T-helper 17 cell (primary cell): ENCODE measurements around the gene LIPM. TPM values are rescaled to one million over a fixed set of nuclear protein-coding genes. Genes with fewer than 3 reads are reported as not detected.
A peak's percentile ranks its signal among the peaks of the same experiment; 100 is the strongest.
"Not testable (repeated sequence)": the region's sequence is repeated elsewhere in the genome, so short reads cannot be mapped to it uniquely, and the experiment has no call there.

Experiments
- ATAC-seq: fragments of 150-1000 bp; cut with Tn5 transposase; 2 replicates; pipeline ENCODE4 v1.10.0; 2021; ENCODE audit warnings: mild to moderate bottlenecking, moderate library complexity
- DNase-seq, 3 donors: peaks; one replicate each; pipeline versions ENCODE4 v3.0.0 to v3.0.0-alpha.2; 2020 to 2021
- H3K9me3 ChIP-seq: one replicate; pipeline ENCODE4 v1.7.0; 2013; ENCODE audit warnings: low read length, mild to moderate bottlenecking; ENCODE audit not compliant: control insufficient read depth, poor library complexity, severe bottlenecking
- H3K27ac Mint-ChIP-seq: one replicate; pipeline ENCODE4 v1.8.0; 2022; ENCODE audit warnings: mild to moderate bottlenecking, moderate library complexity, mixed read lengths
- H3K27me3 Mint-ChIP-seq: one replicate; pipeline ENCODE4 v1.8.0; 2022; ENCODE audit warnings: mixed read lengths
- H3K36me3 Mint-ChIP-seq: one replicate; pipeline ENCODE4 v1.8.0; 2022; ENCODE audit warnings: low read depth, mixed read lengths
- H3K4me1 Mint-ChIP-seq: one replicate; pipeline ENCODE4 v1.8.0; 2022; ENCODE audit warnings: mild to moderate bottlenecking, mixed read lengths
- H3K4me3 Mint-ChIP-seq: one replicate; pipeline ENCODE4 v1.8.0; 2022; ENCODE audit warnings: mild to moderate bottlenecking, moderate library complexity, mixed read lengths
- total RNA-seq, 4 donors: library from RNA in 2 of 4; stranded (reverse) in 2 of 4; gene quantifications; one replicate each; pipeline ENCODE4 v1.2.3 and lab custom pipeline; 2022 to 2026

Gene LIPM
- total RNA-seq, 2 donors from 2014 or later = not detected

- DNase-seq = no peak
- H3K27ac Mint-ChIP-seq = no peak overlapping the region
- H3K4me3 Mint-ChIP-seq = no peak overlapping the region
- H3K27me3 Mint-ChIP-seq = no peaks in the 10 kb centered on the region
- ATAC-seq = peak; percentile 5
- H3K9me3 ChIP-seq = no peaks in the 10 kb centered on the region
- H3K4me1 Mint-ChIP-seq = peaks cover 20% of the 10 kb centered on the region
- H3K36me3 Mint-ChIP-seq = no peaks in the 10 kb centered on the region
Measured at GRCh38 chr10:88835910-88836221, 33.3 kb downstream of the LIPM start.

DNA sequence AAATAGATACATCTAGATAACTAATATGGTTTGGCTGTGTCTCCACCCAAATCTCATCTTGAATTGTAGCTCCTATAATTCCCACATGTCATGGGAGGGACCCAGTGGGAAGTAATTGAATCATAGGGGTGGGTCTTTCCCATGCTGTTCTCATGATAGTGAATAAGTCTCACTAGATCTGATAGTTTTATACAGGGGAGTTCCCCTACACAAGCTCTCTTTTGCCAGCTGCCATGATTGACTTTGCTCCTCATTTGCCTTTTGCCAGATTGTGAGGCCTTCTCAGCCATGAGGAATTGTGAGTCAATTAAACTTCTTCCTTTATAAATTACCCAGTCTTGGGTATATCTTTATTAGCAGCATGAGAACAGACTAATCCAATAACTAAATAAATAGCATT lies 35.1 kb downstream of the LIPM start:
- ATAC-seq, H3K27me3 Mint-ChIP-seq, DNase-seq, H3K27ac Mint-ChIP-seq, H3K9me3 ChIP-seq, H3K4me3 Mint-ChIP-seq, H3K36me3 Mint-ChIP-seq: not testable (repeated sequence)
- peaks cover 18% of the 10 kb centered on the region for H3K4me1 Mint-ChIP-seq

- Mint-ChIP-seq H3K27me3 (peaks cover 3% of the 10 kb centered on the region), H3K36me3 (no peaks in the 10 kb centered on the region), H3K4me1 (peaks cover 15% of the 10 kb centered on the region), H3K4me3 (no peak overlapping the region), H3K27ac (no peak overlapping the region)
- H3K9me3 ChIP-seq = no peaks in the 10 kb centered on the region
- ATAC-seq = no peak
- DNase-seq = no peak
Measured at GRCh38 chr10:88838766-88839350, 36.3 kb downstream of the LIPM start.

DNA sequence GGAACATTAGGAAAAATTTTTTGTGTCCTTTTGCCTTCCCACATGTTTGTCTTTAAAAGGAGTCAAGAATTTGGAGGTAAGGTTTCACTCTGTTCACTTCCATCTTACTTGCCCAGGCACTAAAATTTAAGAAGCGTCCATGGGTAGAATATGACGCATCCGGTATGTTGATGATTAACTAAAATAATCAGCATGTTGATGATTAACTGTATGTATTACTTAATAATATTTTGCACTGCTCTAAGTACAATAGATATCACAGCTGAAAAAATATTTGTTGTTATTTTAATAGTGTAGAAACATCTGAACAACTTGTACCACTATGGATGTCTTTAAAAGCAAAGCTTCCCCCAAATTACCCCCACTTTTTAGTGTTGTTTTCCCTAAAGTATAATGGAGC lies 37.6 kb downstream of the LIPM start:
- Mint-ChIP-seq H3K4me1 (peaks cover 14% of the 10 kb centered on the region), H3K27me3 (peaks cover 8% of the 10 kb centered on the region), H3K4me3 (no peak overlapping the region), H3K36me3 (peaks cover under 1% of the 10 kb centered on the region), H3K27ac (no peak overlapping the region)
- H3K9me3 ChIP-seq = no peaks in the 10 kb centered on the region
- no peak for DNase-seq
- no peak for ATAC-seq

- H3K4me3 Mint-ChIP-seq = no peak overlapping the region
- H3K27ac Mint-ChIP-seq = no peak overlapping the region
- ATAC-seq (no peak), DNase-seq (no peak)
- no peaks in the 10 kb centered on the region for H3K9me3 ChIP-seq
- peaks cover 12% of the 10 kb centered on the region for H3K27me3 Mint-ChIP-seq
- H3K36me3 Mint-ChIP-seq = peaks cover 4% of the 10 kb centered on the region
- peaks cover 14% of the 10 kb centered on the region for H3K4me1 Mint-ChIP-seq
Measured at GRCh38 chr10:88840881-88841280, 38.4 kb downstream of the LIPM start.

DNA sequence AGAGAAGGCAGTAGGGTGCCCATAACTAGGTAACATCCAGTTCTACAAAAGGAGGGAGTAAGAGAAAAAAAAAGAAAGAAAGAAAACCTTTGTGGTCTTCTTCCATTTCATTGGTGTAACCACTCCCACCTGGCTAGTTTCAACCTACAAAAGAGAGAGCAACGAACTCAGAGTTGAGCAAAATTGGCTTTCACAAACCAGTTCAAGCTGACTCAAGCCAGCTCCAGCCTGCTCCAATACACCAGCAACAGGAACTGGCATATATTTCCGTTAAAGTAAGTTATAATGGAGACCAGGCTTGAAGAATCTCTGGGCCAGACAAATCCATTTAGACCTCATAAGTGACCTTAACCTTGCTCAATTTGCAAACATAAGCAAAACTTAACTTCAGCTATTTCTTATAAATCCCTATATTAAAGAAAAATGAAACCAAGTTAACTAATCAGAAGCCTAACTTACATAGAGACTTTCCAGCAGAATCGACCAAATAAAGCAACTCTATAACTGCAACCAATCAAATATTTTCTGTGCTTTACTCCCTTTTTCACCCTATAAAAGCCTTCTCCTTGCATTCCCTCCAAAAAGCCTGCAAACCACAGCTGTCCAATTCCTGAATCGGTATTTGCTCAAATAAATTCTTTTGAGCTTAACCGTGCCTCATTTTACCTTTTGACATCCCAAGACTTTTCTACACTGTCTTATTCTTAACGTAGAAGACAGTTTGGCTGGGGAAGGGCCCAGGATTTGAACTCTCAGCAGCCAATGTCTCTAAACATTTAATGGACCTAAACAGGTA lies 39.0 kb downstream of the LIPM start:
- peaks cover 12% of the 10 kb centered on the region for H3K27me3 Mint-ChIP-seq
- no peak overlapping the region for H3K27ac Mint-ChIP-seq
- ATAC-seq (no peak), DNase-seq (no peak)
- peaks cover 4% of the 10 kb centered on the region for H3K36me3 Mint-ChIP-seq
- H3K9me3 ChIP-seq = no peaks in the 10 kb centered on the region
- H3K4me3 Mint-ChIP-seq = no peak overlapping the region
- H3K4me1 Mint-ChIP-seq = peaks cover 14% of the 10 kb centered on the region

GRCh38 chr10:88843171-88843570 lies 40.6 kb downstream of the LIPM start:
- no peak for ATAC-seq
- DNase-seq = no peak
- Mint-ChIP-seq H3K4me1 (peaks cover 14% of the 10 kb centered on the region), H3K4me3 (no peak overlapping the region), H3K27me3 (peaks cover 12% of the 10 kb centered on the region), H3K36me3 (peaks cover 4% of the 10 kb centered on the region), H3K27ac (no peak overlapping the region)
- no peaks in the 10 kb centered on the region for H3K9me3 ChIP-seq

DNA sequence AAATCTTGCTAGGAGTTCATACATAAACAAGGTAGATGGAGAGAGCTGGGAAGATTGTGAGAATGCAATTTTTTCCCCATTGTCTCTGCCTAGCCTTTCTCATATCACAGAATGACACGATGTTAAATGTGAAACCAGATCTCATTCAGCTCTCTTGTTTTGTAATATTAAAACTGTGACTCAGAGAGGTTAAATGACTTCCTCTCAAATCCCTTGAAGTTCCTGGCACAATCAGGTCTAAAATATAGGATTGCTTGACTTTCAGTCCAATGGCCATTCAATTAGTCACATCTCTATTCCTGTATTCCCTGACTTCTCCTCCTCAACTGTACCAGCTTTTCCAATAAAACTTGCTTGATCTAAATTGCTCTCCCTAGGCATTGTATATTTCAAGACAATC lies 46.0 kb downstream of the LIPM start:
- no peak for ATAC-seq
- peaks cover 18% of the 10 kb centered on the region for H3K27me3 Mint-ChIP-seq
- no peak for DNase-seq
- no peak overlapping the region for H3K27ac Mint-ChIP-seq
- peaks cover 4% of the 10 kb centered on the region for H3K36me3 Mint-ChIP-seq
- H3K4me3 Mint-ChIP-seq = no peak overlapping the region
- no peaks in the 10 kb centered on the region for H3K9me3 ChIP-seq
- peaks cover 5% of the 10 kb centered on the region for H3K4me1 Mint-ChIP-seq

DNA sequence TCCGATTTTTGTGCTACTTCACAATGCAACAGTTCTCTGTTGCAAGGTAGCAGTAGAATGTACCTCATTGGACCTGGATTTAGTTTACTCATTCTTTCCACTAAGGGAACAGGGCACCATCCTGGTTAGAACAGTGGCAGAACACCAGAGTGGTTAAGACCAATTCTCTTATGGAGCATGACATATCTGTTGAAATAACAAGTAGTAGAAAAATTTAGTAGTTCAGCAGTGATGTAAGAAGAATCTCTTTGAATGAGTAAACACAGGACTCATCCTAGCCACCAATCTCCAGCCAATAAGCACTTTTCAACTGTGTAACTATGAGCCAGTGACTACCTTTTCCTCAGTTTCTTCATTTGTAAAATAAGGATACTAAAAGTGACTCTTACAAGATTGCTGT lies 46.7 kb downstream of the LIPM start:
- H3K27me3 Mint-ChIP-seq = peaks cover 13% of the 10 kb centered on the region
- H3K27ac Mint-ChIP-seq = no peak overlapping the region
- no peak for ATAC-seq

GRCh38 chr10:88850712-88851111 lies 48.2 kb downstream of the LIPM start:
- DNase-seq (no peak), ATAC-seq (no peak)
- Mint-ChIP-seq H3K27me3 (peaks cover 11% of the 10 kb centered on the region), H3K36me3 (no peaks in the 10 kb centered on the region), H3K4me3 (no peak overlapping the region), H3K27ac (no peak overlapping the region), H3K4me1 (peaks cover 8% of the 10 kb centered on the region)
- H3K9me3 ChIP-seq = no peaks in the 10 kb centered on the region

More for the DNA sequence above, 46.7 kb downstream of the LIPM start:
- Mint-ChIP-seq H3K4me3 (no peak overlapping the region), H3K36me3 (peaks cover 4% of the 10 kb centered on the region), H3K4me1 (peaks cover 8% of the 10 kb centered on the region)
- no peaks in the 10 kb centered on the region for H3K9me3 ChIP-seq
- DNase-seq = no peak

GRCh38 chr10:88851706-88852105 lies 49.2 kb downstream of the LIPM start, which contains the start of gene ANKRD22:
Gene ANKRD22 (minus strand): TSS chr10:88851844. CDS start chr10:88851607, 237 bp downstream.
- ATAC-seq (no peak), DNase-seq (no peak)
- Mint-ChIP-seq H3K27ac (no peak within 1 kb of the TSS), H3K4me1 (peaks cover 8% of the 10 kb centered on the region), H3K36me3 (no peaks in the 10 kb centered on the region), H3K27me3 (peaks cover 11% of the 10 kb centered on the region), H3K4me3 (no peak within 1 kb of the TSS)
- H3K9me3 ChIP-seq = no peaks in the 10 kb centered on the region

- peaks cover 11% of the 10 kb centered on the region for H3K27me3 Mint-ChIP-seq
- H3K4me1 Mint-ChIP-seq = peaks cover 8% of the 10 kb centered on the region
- ATAC-seq (no peak), DNase-seq (no peak)
- no peak overlapping the region for H3K27ac Mint-ChIP-seq
- H3K4me3 Mint-ChIP-seq = no peak overlapping the region
- no peaks in the 10 kb centered on the region for H3K9me3 ChIP-seq
- H3K36me3 Mint-ChIP-seq = no peaks in the 10 kb centered on the region
Measured at GRCh38 chr10:88852327-88852726, 49.8 kb downstream of the LIPM start.

DNA sequence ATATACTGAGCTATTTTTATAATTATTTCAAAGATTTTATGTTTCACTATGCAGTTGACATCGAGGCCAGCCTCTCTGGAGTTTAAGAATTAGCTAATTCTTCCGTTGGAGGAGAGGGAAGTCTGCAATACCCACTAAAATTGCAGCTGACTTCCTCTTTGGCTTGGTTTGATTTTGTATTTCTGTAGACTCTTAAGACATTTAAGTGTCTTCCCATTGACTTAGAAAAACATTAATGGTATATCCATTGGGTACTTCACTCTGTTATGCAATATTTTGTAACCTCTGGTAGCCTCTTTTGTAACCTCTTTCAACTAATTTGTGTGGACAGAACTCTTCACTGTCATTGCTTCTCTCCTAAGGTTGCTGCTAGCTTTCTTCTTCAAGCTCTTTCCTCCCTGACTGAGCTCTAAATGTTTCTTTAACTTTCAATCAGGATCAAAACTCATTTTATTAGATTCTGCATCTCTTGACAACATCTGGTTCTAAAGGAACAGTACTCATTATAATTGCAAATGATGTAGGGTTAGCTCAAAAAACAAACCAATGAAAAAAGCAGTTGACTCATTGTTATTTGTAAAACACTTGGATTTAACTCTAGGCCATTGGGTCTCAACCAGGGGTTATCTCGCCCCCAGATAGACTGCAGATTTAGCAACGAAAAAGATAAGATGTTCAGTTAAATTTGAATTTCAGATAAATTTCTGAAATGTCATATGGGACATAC lies 50.8 kb downstream of the LIPM start:
- Mint-ChIP-seq H3K4me1 (peaks cover 8% of the 10 kb centered on the region), H3K4me3 (no peak overlapping the region), H3K27ac (no peak overlapping the region), H3K27me3 (peaks cover 11% of the 10 kb centered on the region), H3K36me3 (no peaks in the 10 kb centered on the region)
- ATAC-seq (no peak), DNase-seq (no peak)
- no peaks in the 10 kb centered on the region for H3K9me3 ChIP-seq
